ENCODE results near the gene ID4.

DNA sequence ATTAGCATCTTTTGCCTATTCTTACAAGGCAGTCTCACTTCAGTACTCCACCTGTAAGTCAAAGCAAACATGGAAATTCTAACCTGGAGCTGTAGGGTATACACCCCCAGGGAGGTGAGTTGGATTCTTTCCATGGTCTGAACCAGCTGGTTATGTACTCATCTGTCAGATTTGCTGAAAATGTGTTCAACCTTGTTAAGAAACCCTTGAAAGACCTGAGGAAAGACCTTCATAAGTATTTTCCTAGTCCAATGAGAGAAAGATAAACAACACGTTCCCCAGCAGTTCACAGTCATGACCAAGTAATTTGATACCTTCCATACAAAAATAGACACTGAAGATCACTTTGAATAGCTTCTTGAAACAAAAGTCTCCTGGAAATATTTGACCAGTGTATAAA is 42.5 kb downstream of the ID4 start:
- TF ChIP-seq SUZ12 (IDR thresholded peaks at IDR 0.05; ENCODE audit: extremely low read depth, insufficient read depth, insufficient read length), result no peak
- TF ChIP-seq YY1 (IDR thresholded peaks at IDR 0.05; ENCODE audit: insufficient read depth, insufficient read length), result no peak

Measured in NT2/D1 (cell line).